ENCODE results near the gene CAMK1D. TPM values are rescaled to one million over a fixed set of nuclear protein-coding genes. Genes with fewer than 3 reads are reported as not detected.
A peak's percentile ranks its signal among the peaks of the same experiment; 100 is the strongest.

The CAMK1D gene
- total RNA-seq, 1 donor from 2014 or later: 1.0 TPM

DNA sequence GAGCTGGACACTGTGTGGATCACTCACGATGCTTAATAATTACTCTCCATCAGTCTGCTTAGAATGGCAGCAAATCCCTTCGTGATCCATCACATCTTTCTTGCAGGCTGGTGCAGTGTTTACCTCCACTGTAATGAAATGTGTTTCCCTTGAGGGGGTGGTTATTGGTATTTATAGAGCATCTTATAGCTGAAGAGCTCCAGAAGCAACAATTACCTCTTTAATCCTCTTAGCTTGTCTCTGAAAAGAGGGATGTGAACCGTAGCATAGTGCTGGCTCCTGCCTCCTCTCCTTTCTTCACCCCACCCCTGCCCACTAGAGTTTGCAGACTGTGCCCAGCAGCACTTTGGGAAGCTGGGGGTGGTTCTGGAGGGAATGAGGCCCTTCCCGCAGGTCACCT is 132.6 kb downstream of the CAMK1D start:
- H3K4me3 ChIP-seq (ENCODE audit: low read depth, low read length): no peak overlapping the region
- TF ChIP-seq, protein P1, sequence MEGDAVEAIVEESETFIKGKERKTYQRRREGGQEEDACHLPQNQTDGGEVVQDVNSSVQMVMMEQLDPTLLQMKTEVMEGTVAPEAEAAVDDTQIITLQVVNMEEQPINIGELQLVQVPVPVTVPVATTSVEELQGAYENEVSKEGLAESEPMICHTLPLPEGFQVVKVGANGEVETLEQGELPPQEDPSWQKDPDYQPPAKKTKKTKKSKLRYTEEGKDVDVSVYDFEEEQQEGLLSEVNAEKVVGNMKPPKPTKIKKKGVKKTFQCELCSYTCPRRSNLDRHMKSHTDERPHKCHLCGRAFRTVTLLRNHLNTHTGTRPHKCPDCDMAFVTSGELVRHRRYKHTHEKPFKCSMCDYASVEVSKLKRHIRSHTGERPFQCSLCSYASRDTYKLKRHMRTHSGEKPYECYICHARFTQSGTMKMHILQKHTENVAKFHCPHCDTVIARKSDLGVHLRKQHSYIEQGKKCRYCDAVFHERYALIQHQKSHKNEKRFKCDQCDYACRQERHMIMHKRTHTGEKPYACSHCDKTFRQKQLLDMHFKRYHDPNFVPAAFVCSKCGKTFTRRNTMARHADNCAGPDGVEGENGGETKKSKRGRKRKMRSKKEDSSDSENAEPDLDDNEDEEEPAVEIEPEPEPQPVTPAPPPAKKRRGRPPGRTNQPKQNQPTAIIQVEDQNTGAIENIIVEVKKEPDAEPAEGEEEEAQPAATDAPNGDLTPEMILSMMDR (conservative IDR thresholded peaks at IDR 0.05; ENCODE audit: low read depth, low read length): no peak
- DNase-seq (ENCODE audit: low read depth): no peak

DNA sequence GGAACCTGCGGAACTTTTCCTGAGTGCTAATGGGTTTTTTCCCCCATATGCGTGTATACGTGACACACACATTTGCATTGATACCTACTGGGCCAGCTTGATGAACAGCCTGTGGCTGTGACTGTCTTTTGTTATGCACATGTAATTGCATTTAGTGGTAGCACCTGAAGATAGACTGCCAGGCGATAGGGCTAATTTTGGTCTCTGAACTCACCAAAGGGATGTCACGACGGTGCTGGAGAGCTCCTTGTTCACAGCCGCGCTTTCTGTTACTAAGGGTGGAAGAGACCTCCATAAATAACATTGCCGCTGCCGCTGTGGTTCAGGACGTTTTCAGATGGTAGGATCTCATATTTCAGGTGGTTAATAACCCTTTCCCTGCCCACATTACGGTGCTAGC is 133.2 kb downstream of the CAMK1D start:
- no peak for DNase-seq (ENCODE audit: low read depth)
- TF ChIP-seq, protein P1 (conservative IDR thresholded peaks at IDR 0.05; ENCODE audit: low read depth, low read length): no peak
- H3K4me3 ChIP-seq (ENCODE audit: low read depth, low read length): no peak overlapping the region

DNA sequence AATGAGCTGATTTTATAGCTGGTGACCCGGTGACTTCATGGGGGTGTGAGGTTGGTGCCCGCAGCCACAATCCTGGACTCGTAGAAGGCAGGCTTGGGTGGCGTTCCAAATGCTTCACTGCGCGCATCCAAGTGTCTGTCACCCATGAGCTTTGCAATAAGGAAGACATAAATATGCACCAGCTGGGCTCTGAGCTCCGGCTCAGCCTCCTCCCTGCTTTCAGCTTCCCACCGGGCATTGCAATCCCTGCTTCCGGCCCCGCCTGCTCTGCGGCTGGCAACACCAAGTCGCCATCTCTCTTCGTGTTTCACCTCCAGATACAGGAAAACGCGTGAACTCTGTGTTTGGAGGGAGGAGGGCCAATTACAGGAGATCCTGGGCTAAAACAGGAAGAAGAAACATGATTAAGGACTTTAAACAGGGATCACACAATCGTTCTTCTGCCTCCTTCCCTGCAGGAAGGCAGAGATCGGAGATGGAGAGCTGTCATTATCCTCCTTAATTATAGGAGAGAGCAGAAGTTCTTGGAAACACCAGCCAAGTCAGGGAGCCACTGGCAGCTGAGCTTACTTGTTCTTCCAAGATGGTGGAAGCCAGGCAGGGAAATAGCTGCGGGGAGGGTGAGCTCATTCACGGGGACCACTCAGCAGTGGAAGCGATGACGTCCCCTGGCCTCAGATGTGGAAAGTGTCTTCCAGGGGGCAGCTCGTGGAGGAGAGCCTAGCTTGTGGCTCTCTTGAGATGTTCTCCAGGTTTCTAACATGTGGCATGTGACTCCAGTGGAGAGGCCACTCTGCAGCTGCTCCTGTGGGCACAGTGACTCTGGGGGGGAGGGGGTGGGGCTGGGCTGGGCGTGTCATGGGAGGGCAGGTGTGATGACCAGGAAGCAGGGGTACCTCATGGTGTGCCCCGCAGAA is 134.9 kb downstream of the CAMK1D start:
- TF ChIP-seq, protein P1 (conservative IDR thresholded peaks at IDR 0.05; ENCODE audit: low read depth, low read length): no peak

DNA sequence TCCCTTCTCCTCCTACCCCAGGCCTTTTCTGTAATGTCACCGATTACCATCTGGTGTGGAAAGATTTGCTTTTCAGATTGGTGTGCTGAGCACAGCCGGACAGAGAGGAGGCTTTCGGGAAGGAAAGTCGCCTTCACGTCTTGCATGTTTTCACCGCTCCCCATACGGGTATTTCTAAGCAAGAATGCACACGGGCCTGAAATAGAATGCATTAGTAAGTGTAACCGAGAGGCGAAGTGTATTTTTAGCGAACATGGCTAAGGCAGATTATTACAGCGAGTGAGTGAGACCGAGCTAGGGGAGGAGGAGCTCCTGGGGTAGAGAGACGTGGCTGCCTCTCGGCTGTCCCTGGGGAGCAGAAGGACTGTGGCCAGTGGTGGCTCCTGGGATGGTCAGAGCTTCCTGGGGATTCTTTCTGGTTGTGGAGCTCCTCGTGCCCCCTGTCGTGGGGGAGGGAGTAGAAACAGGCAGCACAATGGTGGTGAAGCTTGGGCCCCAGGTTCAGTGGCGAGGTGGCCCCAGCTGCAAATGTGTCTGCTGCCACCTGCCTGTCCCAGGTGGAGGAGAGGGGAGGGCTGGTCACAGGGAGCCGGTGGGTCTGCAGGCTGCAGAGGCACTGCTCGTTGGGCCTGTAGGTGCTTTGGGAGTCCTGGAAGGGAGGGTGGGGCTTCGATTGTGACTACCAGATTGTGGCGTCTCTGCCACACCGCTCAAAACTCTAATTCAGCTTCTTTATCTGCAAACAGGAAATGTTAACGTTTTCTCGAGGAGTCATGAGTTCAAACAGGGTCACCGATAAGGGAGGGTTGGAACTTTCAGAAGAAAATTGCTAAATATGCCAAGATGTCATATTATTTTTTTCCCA is 135.8 kb downstream of the CAMK1D start:
- no peak for DNase-seq (ENCODE audit: low read depth)
- TF ChIP-seq, protein P1 (conservative IDR thresholded peaks at IDR 0.05; ENCODE audit: low read depth, low read length): no peak
- H3K4me3 ChIP-seq (ENCODE audit: low read depth, low read length): no peak overlapping the region

More for the DNA sequence above, 134.9 kb downstream of the CAMK1D start:
- peak overlapping the region; percentile 30 for H3K4me3 ChIP-seq (ENCODE audit: low read depth, low read length)
- DNase-seq (ENCODE audit: low read depth): no peak

DNA sequence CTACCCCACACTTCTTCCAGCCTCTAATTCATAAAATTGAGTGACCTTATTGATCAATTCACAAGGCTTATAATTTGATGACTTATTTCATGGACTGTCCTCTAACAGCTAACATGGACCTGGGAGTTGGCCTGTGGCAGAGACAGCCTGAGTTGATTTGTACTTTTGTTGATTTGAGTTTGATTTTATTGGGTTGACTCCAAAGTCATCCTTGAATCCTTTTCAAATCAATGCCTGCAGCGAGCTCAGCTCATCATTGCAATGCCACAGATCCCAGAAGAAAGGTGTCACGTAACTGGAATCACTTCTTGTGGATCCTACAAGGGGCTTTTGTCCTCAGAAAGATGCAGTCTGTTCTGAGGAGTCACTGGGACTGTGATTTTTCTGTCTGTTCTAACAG is 138.0 kb downstream of the CAMK1D start:
- TF ChIP-seq, protein P1 (conservative IDR thresholded peaks at IDR 0.05; ENCODE audit: low read depth, low read length): no peak
- H3K4me3 ChIP-seq (ENCODE audit: low read depth, low read length): no peak overlapping the region
- DNase-seq (ENCODE audit: low read depth): no peak

DNA sequence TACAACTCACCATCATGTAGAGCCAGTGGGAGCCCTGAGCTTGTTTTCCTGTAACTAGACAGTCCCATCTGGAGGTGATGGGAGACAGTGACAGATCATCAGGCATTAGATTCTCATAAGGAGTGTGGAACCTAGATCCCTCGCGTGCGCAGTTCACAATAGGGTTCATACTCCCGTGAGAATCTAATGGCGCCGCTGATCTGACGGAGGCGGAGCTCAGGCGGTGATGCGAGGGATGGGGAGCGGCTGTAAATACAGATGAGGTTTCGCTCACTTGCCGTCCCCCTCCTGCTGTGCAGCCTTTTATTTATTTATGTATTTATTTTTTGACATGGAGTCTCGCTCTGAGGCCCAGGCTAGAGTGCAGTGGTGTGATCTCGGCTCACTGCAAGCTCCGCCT is 139.3 kb downstream of the CAMK1D start:
- TF ChIP-seq, protein P1 (conservative IDR thresholded peaks at IDR 0.05; ENCODE audit: low read depth, low read length): no peak
- no peak overlapping the region for H3K4me3 ChIP-seq (ENCODE audit: low read depth, low read length)
- DNase-seq (ENCODE audit: low read depth): no peak

Measured in epithelial cell of proximal tubule (primary cell).